Panc1 (cell line): ENCODE data around the gene PNLIPRP3. TPM values are rescaled to one million over a fixed set of nuclear protein-coding genes. Genes with fewer than 3 reads are reported as not detected.

Experiments used
- ATAC-seq: fragments of 200-7000 bp; cut with Tn5 transposase; 2 replicates; pipeline ENCODE4 v1.9.1; 2020; ENCODE audit warnings: mild to moderate bottlenecking, moderate library complexity
- BruUV-seq: library from RNA; stranded (reverse); fragments of 400-500 nt; replicated peaks from 2 replicates; lab custom pipeline; 2021; lab: Mats Ljungman, UMichigan
- CTCF ChIA-PET: fragments of 300-600 bp; sonication (Branson Sonifier 250); formaldehyde crosslinking; loops from one replicate; lab custom pipeline; 2022; ENCODE audit warnings: antibody characterized with exemption; lab: Charles Lee
- POLR2A ChIA-PET: fragments of 300-600 bp; sonication (Branson Sonifier 250); formaldehyde crosslinking; loops from one replicate; lab custom pipeline; 2022; ENCODE audit warnings: antibody characterized with exemption; lab: Charles Lee
- DNase-seq: peaks from one replicate; pipeline ENCODE4 v3.0.0-alpha.2; 2010; ENCODE audit warnings: low read depth, low spot score
- H3K27ac ChIP-seq: 2 replicates; pipeline ENCODE4 v1.5.1; 2011; ENCODE audit warnings: mild to moderate bottlenecking, low read length, inconsistent platforms
- H3K27me3 ChIP-seq: fragments of 200-500 bp; sonication (Bioruptor generic); 2 replicates; pipeline ENCODE4 v1.6.0; 2014; ENCODE audit warnings: low read length, inconsistent platforms; ENCODE audit not compliant: control insufficient read depth, insufficient read depth
- H3K36me3 ChIP-seq: fragments of 200-500 bp; sonication (Bioruptor generic); 2 replicates; pipeline ENCODE4 v1.5.1; 2014; ENCODE audit warnings: inconsistent platforms, mild to moderate bottlenecking, low read length, moderate library complexity; ENCODE audit not compliant: control insufficient read depth, insufficient read depth
- H3K4me1 ChIP-seq: 2 replicates; pipeline ENCODE4 v1.5.1; 2011; ENCODE audit warnings: inconsistent platforms, mild to moderate bottlenecking, low read length, moderate library complexity; ENCODE audit not compliant: control insufficient read depth, insufficient read depth
- H3K4me3 ChIP-seq, 2 experiments: 2 replicates each; pipeline ENCODE4 v1.5.1; 2011 to 2012; ENCODE audit warnings: low read depth in 2 of 2, low read length in 2 of 2, mild to moderate bottlenecking in 2 of 2, inconsistent platforms in 1 of 2, moderate library complexity in 1 of 2
- H3K9me3 ChIP-seq: fragments of 200-500 bp; sonication (Bioruptor generic); 2 replicates; pipeline ENCODE4 v1.5.1; 2014; ENCODE audit warnings: low read depth, mild to moderate bottlenecking, inconsistent platforms, low read length, moderate library complexity; ENCODE audit not compliant: control insufficient read depth, insufficient read depth
- CTCF ChIP-seq: fragments of 450-650 bp; IDR thresholded peaks from 2 replicates; pipeline ENCODE4 v1.5.1; 2017; ENCODE audit warnings: mild to moderate bottlenecking
- POLR2AphosphoS5 ChIP-seq: IDR thresholded peaks from 2 replicates; pipeline ENCODE4 v1.6.1; 2012; ENCODE audit warnings: mild to moderate bottlenecking, low read depth, low read length, moderate library complexity
- REST ChIP-seq, 2 experiments: IDR thresholded peaks; 2 replicates each; pipeline ENCODE4 v1.6.1; 2011 to 2012; ENCODE audit warnings: low read depth in 2 of 2, control low read depth in 1 of 2, low read length in 1 of 2, mild to moderate bottlenecking in 1 of 2, moderate library complexity in 1 of 2; ENCODE audit not compliant: insufficient read depth in 1 of 2
- SIN3A ChIP-seq: IDR thresholded peaks from 2 replicates; pipeline ENCODE4 v1.6.1; 2012; ENCODE audit warnings: low read depth, mild to moderate bottlenecking, low read length, moderate library complexity, borderline replicate concordance; ENCODE audit not compliant: insufficient read depth
- TCF7L2 ChIP-seq: IDR thresholded peaks from 2 replicates; pipeline ENCODE4 v1.6.1; 2011; ENCODE audit warnings: mild to moderate bottlenecking, low read depth, low read length, inconsistent platforms
- in situ Hi-C: cut with HindIII; loops from 2 replicates; pipeline ENCODE4 v1.10.0; 2016; ENCODE audit warnings: low sequenced_read_pairs, low pct_unique_long_range_greater_than_20kb
- intact Hi-C: fragments of 100-400 bp; cut with micrococcal nuclease; formaldehyde crosslinking; loops from one replicate; pipeline ENCODE4 v1.10.0; 2022; ENCODE audit not compliant: unreplicated experiment
- total RNA-seq: library from RNA; stranded (reverse); gene quantifications from one replicate; pipeline ENCODE4 v1.2.1, GENCODE V29; 2021; ENCODE audit not compliant: unreplicated experiment

The PNLIPRP3 gene
- total RNA-seq, 1 experiment from 2014 or later, result not detected

- Histone ChIP-seq H3K36me3 (no peaks in the 10 kb centered on the region), H3K4me1 (no peaks in the 10 kb centered on the region), H3K27me3 (peaks cover 3% of the 10 kb centered on the region; the same call in 1 of the 2 replicates), H3K9me3 (no peaks in the 10 kb centered on the region), H3K27ac (no peak overlapping the region), H3K4me3 (no peak overlapping the region)
- ChIA-PET CTCF (no interaction called here), POLR2A (interaction anchor here (0.6 kb wide), 1 partner anchor 59 kb away, joined by 3 read pairs; no protein-coding TSS in a partner anchor)
- DNase-seq, result no peak
- BruUV-seq, result no TSS peak
- ATAC-seq, result no peak
- in situ Hi-C loops, result no loop called here
- TF ChIP-seq CTCF (no peak), SIN3A (no peak), TCF7L2 (no peak), POLR2AphosphoS5 (no peak), REST (IDR thresholded peaks at IDR 0.05; ENCODE audit: insufficient read depth in 1 of 2, low read depth in 2 of 2, low read length in 1 of 2) (no peak)
- intact Hi-C loops, result no loop called here
These were observed 24.7 kb downstream of the PNLIPRP3 start for GRCh38 chr10:116452338-116452720.

GRCh38 chr10:116457488-116457887 lies 29.8 kb downstream of the PNLIPRP3 start:
- Histone ChIP-seq H3K4me3 (no peak overlapping the region), H3K27ac (no peak overlapping the region), H3K4me1 (no peaks in the 10 kb centered on the region), H3K36me3 (no peaks in the 10 kb centered on the region), H3K9me3 (no peaks in the 10 kb centered on the region), H3K27me3 (peaks cover 15% of the 10 kb centered on the region)
- in situ Hi-C loops, result no loop called here
- CTCF ChIA-PET, result no interaction called here
- BruUV-seq, result no TSS peak
- ATAC-seq (no peak), DNase-seq (no peak)
- POLR2A ChIA-PET, result no interaction called here
- intact Hi-C loops, result no loop called here
- TF ChIP-seq REST (IDR thresholded peaks at IDR 0.05; ENCODE audit: insufficient read depth in 1 of 2, low read depth in 2 of 2, low read length in 1 of 2) (no peak), TCF7L2 (no peak), CTCF (no peak), POLR2AphosphoS5 (no peak), SIN3A (no peak)
